Kidney glomerular epithelial cell (primary cell): Measurements from ENCODE around the gene COX8A.

Experiments used
- DNase-seq: peaks from one replicate; lab custom pipeline; 2025; lab: John Stamatoyannopoulos, UW

COX8A gene

GRCh38 chr11:64003807-64004589, 29.6 kb downstream of the COX8A start:
- DNase-seq = peak; percentile 3

- DNase-seq = no peak
These were observed 30.2 kb downstream of the COX8A start for GRCh38 chr11:64004590-64004984.

- DNase-seq = no peak
These were observed 31.3 kb downstream of the COX8A start for GRCh38 chr11:64005691-64006090.

- DNase-seq = no peak
These were observed 32.0 kb downstream of the COX8A start for GRCh38 chr11:64006398-64006797.

GRCh38 chr11:64007160-64007628, 32.8 kb downstream of the COX8A start:
- no peak for DNase-seq

GRCh38 chr11:64007629-64008282, 33.3 kb downstream of the COX8A start:
- DNase-seq = no peak

DNA sequence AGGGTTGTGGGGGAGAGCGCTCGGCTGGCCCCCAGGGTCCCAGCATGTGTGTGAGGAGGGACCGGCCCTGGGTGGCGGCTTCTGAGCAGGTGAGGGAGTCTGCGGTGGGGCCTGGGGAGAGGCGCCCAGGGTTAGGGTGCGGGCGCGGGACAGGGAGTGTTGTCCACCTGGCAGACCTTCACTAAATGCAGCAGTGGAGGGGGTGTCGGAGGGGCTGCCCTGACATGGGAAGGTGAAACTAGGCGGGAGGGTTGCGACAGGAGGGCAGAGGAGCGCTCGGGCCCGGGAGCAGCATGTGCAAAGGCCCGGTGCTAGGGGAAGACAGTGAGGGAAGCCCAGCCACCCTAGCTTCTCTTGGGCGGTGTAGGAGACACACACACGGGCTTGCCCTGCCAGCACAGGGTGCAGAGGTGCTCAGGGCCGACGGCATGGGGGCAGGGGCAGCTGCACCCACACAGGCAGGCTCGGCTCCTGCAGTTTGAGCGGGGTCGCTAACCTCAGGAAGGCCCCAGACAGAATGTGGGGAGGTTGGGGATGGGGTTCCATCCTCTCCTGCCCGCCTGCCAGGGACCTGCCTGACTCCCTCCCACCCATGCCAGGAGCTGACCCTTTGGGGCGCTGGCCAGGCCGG, 34.0 kb downstream of the COX8A start:
- DNase-seq = no peak

DNA sequence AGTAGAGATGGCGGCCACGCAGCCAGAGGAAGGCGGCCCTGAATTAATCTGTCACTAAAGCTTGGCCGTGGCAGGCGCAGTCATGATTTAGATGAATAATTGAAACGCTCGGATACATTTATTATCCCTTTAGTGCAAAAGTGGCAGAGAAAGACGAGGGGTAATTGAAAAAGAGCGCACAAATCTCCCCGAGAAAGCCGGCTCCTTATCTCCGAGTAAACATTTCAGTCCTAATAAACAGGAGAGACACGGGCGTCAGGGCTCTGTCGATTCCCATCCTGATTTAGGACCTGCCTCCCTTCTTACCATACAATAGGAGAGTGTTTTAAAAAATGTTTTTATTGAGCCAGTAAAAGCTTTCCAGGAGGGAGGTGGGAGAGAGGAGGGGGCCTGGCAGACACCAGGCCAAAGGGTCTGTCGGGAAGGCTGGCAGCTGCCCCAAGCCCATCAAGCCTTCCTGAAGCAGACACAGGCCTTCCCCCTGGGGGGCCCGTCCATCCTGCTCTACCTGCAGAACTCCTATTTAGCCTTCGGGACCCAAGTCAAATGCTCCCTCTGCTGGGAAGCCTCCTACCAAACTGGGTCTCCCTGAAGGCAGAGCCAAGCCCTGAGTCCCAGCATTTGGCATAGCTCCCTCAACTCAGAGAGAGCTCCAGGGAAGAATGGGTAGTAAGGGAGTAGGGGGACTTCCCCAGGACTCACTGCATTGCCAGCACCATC, 34.7 kb downstream of the COX8A start:
- DNase-seq = no peak

DNA sequence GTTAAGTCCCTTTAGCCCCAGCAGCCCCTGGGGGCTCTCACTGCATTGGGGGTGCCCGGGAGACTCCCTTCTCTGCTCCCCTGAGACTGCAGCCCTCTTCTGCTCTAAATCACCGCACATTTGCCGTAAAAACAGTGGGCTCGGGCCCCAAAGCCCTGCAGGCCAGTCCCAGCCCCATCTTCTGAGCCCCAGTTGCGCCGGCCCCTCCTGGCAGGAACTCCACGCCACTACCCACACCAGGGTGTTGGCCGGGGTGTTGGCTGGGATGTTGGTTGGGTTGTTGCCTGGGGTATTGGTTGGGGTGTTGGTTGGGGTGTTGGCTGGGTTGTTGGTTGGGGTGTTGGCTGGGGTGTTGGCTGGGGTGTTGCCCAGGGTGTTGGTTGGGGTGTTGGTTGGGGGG, 35.3 kb downstream of the COX8A start:
- no peak for DNase-seq

- no peak for DNase-seq
These were observed 36.4 kb downstream of the COX8A start for GRCh38 chr11:64010783-64011182.

- no peak for DNase-seq
These were observed 37.0 kb downstream of the COX8A start for GRCh38 chr11:64011371-64011770.

DNA sequence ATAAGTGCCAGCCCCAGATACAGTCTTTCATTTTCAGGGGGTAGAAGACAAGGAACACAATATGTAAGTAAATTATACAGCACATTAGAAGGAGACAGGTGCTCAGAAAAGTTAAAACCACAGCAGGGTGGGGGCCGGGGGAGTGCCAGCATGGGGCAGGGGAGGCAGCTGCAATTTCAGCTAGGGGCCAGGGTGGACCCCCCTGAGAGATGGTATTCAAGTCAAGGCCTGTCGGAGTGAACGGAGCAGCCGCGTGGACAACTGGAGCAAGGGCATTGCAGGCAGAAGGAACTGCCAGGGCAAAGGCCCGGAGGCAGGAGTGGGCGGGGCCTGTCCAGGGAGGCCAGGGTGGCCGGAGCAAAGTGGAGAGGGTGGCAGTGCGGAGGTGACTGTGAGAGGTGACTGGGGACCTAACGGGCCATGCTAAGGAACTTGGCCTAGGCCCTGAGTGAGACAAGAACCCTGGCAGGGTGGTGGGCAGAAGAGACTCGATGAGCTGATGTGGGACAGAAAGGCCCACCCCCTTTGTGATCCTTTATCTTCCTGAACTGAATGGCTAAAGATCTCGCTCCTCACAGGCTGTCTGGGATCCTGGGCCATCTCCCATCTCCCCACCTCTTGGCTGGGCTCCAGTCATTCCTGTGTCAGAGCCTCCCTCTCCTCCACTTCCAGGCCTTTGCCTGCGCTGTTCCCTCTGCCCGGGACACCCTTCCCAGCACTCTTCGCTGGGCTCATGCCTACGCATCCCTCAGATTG, 38.9 kb downstream of the COX8A start:
- DNase-seq = no peak

- no peak for DNase-seq
These were observed 39.9 kb downstream of the COX8A start for GRCh38 chr11:64014356-64014755.

- DNase-seq = no peak
These were observed 41.1 kb downstream of the COX8A start for GRCh38 chr11:64015510-64015909.

GRCh38 chr11:64015935-64016845, 41.8 kb downstream of the COX8A start:
- DNase-seq = no peak

GRCh38 chr11:64017945-64018224, 43.5 kb downstream of the COX8A start:
- DNase-seq = no peak

- no peak for DNase-seq
These were observed 43.9 kb downstream of the COX8A start for GRCh38 chr11:64018310-64018709.

GRCh38 chr11:64019106-64020037, 45.0 kb downstream of the COX8A start:
- DNase-seq = no peak

GRCh38 chr11:64020976-64021756, 46.7 kb downstream of the COX8A start:
- no peak for DNase-seq
